NCI-H1694 (cell line): ENCODE results near the gene SELL.
"Not testable (repeated sequence)": the region's sequence is repeated elsewhere in the genome, so short reads cannot be mapped to it uniquely, and the experiment has no call there.

ENCODE experiments used
- DNase-seq: peaks from one replicate; lab custom pipeline; 2025; lab: John Stamatoyannopoulos, UW

The SELL gene

DNA sequence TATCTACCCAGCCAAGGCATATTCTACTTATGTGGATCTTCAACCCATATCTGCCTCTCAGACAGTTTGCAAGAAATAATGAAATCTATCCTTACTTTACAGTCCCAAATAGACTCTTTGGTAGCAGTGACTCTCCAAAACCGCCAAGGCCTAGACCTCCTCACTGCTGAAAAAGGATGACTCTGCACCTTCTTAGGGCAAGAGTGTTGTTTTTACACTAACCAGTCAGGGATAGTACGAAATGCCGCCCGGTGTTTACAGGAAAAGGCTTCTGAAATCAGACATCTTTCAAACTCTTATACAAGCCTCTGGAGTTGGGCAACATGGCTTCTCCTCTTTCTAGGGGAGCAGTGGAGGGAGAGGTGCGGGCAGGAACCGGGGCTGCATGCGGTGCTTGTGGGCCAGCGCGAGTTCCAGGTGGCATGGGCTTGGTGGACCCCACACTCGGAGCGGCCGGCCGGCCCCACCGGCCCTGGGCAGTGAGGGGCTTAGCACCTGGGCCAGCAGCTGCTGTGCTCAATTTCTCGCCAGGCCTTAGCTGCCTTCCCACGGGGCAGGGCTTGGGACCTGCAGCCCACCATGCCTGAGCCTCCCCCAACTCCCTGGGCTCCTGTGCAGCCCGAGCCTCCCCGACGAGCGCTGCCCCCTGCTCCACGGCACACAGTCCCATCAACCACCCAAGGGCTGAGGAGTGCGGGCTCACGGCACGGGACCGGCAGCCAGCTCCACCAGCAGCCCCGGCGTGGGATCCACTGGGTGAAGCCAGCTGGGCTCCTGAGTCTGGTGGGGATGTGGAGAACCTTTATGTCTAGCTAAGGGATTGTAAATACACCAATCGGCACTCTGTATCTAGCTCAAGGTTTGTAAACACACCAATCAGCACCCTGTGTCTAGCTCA is 43.5 kb downstream of the SELL start:
- DNase-seq = not testable (repeated sequence)

DNA sequence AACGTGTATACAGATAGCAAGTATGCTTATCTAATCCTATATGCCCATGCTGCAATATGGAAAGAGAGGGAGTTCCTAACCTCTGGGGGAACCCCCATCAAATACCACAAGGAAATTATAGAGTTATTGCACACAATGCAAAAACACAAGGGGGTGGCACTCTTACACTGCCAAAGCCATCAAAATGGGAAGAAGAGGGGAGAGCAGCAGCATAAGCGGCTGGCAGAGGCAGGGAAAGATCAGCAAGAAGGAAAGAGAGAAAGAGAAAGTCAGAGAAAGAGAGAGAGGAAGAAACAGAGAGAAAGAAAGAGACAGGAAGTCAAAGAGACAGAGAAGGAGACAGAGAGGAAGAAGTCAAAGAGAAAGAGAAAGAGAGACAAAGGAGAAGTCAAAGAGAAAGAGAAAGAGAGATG is 44.2 kb downstream of the SELL start:
- not testable (repeated sequence) for DNase-seq

DNA sequence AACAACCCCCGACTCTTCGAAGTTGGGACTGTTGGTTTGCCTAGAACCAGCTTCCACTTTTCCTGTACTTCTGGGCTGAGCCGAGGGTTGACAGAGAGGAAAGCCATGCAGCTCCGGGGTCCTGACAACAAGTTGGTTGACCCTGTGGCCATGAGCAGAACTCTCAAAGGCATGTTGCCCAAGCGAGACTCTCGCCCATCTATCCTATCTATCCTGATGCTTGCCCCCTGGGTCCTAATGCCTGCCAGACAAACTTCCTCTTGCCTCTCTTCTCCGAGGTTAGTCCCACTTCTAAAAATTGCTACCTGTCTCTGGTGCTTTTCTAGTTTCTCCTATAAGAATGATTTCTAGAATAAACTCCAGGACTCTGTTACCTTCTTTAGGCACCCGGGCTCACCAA is 48.7 kb downstream of the SELL start:
- not testable (repeated sequence) for DNase-seq

DNA sequence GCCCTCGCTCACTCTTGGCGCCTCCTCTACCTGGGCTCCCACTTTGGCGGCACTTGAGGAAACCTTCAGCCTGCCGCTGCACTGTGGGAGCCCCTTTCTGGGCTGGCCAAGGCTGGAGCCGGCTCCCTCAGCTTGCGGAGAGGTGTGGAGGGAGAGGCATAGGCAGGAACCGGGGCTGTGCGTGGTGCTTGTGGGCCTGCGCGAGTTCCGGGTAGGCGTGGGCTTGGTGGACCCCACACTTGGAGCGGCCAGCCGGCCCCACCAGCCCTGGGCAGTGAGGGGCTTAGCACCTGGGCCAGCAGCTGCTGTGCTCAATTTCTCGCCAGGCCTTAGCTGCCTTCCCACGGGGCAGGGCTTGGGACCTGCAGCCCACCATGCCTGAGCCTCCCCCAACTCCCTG is 50.4 kb downstream of the SELL start:
- not testable (repeated sequence) for DNase-seq

DNA sequence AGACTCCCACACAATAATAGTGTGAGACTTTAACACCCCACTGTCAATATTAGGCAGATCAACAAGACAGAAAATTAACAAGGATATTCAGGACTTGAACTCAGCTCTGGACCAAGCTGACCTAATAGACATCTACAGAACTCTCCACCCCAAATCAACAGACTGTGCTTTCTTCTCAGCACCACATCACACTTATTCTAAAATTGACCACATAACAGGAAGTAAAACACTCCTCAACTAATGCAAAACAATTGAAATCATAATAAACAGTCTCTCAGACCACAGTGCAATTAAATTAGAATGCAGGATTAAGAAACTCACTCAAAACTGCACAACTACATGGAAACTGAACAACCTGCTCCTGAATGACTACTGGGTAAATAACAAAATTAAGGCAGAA is 52.6 kb downstream of the SELL start:
- not testable (repeated sequence) for DNase-seq

DNA sequence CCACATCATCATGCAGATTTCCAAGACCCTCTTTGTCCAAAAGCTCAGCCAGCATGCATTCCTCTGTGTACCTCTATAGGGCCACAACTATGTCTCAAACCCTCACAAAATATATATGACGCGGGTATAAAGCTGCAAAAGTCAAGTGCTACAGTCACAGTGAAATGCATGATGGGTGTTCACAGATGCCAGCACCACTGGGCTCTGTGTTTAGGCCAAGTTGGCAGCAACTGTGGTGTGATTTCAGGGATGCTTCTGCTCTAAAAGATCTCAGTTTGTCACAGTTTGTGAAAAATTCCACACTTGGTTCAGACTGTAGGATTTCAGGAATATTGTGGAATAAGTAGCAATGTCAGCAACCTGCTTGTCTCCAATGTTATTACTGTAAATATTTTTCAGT is 57.5 kb downstream of the SELL start:
- no peak for DNase-seq

DNA sequence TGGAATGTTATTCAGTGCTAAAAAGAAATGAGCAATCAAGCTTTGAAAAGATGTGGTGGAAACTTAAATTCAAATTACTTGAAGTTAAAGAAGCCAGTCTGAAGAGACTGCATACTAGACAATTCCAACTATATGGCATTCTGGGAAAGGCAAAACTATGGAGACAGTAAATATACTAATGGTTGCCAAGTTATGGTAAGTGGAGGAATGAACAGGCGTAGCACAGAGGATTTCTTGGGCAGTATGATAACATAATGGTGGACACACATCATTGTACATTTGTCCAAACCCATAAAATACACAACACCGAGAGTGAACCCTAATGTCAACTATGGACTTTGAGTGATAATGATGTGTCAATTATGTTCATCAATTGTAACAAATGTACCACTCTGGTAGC is 60.4 kb downstream of the SELL start:
- no peak for DNase-seq

DNA sequence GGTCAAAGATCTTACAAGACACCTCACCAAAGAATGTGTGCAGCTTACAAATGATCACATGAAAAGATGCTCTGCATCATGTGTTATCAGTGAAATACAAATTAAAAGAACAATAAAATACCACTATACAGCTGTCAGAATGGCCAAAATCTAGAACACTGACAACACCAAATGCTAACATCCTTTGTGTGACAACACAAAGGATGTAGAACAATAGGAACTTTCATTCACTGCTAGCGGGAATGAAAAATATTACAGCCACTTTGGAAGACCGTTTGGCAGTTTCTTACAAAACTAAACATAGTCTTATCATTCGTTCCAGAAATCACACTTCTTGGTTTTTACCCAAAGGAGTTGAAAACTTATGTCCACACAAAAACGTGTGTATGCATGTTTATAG is 60.9 kb downstream of the SELL start:
- no peak for DNase-seq

DNA sequence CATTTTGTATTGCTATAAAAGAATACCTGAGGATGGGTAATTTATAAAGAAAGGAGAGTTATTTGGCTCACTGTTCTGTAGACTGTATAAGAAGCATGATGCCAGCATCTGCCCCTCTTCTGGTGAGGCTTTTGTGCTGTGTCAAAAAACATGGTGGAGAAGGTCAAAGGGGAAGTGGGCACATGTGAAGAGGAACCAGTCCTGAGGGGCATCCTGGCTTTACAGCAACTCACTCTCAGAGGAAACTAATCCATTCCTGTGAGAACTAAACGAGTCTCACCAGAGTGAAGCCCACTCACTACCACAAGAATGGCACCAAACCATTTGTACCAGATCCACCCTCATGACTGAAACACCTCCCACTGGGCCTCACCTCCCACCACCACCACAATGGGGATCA is 62.7 kb downstream of the SELL start:
- DNase-seq = no peak

DNA sequence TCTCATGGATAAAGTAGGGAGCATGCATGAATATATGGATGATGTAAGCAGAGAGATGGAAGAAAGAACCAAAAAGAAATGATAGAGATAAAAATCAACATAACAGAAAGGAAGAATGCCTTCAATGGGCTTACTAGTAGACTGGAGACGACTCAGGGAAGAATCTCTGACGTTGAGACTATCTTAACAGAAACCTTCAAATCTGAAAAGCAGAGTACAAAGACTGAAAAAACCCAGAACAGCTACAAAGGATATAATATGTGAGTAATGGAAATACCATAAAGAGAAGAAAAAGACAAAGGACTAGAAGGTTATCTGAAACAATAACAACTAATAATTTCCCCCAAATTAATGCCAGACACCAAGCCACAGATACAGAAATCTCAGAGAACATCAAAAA is 63.2 kb downstream of the SELL start:
- DNase-seq = no peak

DNA sequence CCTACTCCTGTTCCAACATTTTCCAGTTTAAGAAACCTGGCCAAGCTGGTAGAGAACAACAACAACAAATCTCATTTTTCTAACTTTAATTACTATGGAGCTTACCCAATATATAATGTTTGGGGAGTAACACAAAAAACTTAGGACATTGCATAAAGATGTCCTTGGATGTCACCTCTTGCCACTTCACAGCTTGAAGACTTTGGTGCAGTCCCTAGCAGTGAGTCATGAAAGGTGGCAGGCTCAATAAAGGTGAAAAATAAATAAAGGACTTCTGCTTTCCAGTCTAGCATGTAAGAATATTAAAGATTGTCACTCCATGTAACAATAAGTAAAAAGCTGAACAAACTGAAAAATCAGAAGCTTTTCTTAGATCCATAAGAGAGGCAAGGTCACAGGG is 63.9 kb downstream of the SELL start:
- no peak for DNase-seq

DNA sequence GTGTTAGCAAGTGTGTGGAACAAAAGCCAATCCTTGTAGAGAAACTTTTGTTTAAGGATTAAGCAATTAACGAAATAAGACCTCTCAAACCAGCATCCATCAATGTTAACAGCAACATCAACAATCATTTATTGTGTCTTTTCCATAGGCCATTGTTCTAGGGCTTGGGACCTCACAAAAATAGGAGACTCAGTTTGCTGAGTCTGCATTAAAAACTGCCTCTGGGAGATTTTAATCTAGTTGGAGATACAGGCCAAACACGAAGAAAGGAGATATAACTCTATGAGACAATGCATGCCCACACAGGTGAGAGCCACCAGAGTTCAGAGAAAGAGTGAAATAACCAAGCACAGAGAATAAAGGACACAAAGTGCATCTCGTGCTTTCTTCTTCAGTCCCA is 67.1 kb downstream of the SELL start:
- no peak for DNase-seq
